LNCaP clone FGC (cell line): ENCODE results near the gene VPS9D1.

Experiments used
- DNase-seq: peaks from one replicate; pipeline ENCODE4 v3.0.0-alpha.2; 2011; ENCODE audit warnings: low read depth
- H3K4me3 ChIP-seq: 2 replicates; pipeline ENCODE4 v1.5.1; 2011; ENCODE audit warnings: mild to moderate bottlenecking, low read depth, low read length, control low read depth
- CTCF ChIP-seq: IDR thresholded peaks from 2 replicates; pipeline ENCODE4 v1.5.1; 2012; ENCODE audit warnings: mild to moderate bottlenecking; ENCODE audit not compliant: control insufficient read depth, insufficient read depth; ENCODE audit errors: extremely low read depth

Gene VPS9D1

GRCh38 chr16:89749637-89750036 lies 28.9 kb upstream of the VPS9D1 start:
- no peak overlapping the region for H3K4me3 ChIP-seq
- no peak for TF ChIP-seq CTCF
- DNase-seq, result no peak

GRCh38 chr16:89748921-89749320 lies 28.2 kb upstream of the VPS9D1 start:
- TF ChIP-seq CTCF, result no peak
- H3K4me3 ChIP-seq, result no peak overlapping the region
- DNase-seq, result no peak

GRCh38 chr16:89748076-89748475 lies 27.4 kb upstream of the VPS9D1 start:
- DNase-seq, result no peak
- TF ChIP-seq CTCF, result no peak

GRCh38 chr16:89746043-89746442 lies 25.3 kb upstream of the VPS9D1 start:
- DNase-seq, result no peak
- no peak for TF ChIP-seq CTCF
- no peak overlapping the region for H3K4me3 ChIP-seq

More at GRCh38 chr16:89748076-89748475, 27.4 kb upstream of the VPS9D1 start:
- no peak overlapping the region for H3K4me3 ChIP-seq

- DNase-seq, result no peak
- no peak for TF ChIP-seq CTCF
- H3K4me3 ChIP-seq, result no peak overlapping the region
These were observed 24.1 kb upstream of the VPS9D1 start for GRCh38 chr16:89744813-89745212.

GRCh38 chr16:89742948-89743347 lies 22.2 kb upstream of the VPS9D1 start:
- no peak for TF ChIP-seq CTCF
- no peak for DNase-seq
- H3K4me3 ChIP-seq, result no peak overlapping the region

- TF ChIP-seq CTCF, result no peak
- DNase-seq, result no peak
- H3K4me3 ChIP-seq, result no peak overlapping the region
These were observed 20.8 kb upstream of the VPS9D1 start for GRCh38 chr16:89741342-89742014.
